Breast epithelium (tissue), 4 donors: ENCODE measurements around the gene AGPAT2. TPM values are rescaled to one million over a fixed set of nuclear protein-coding genes. Genes with fewer than 3 reads are reported as not detected.
A peak's percentile ranks its signal among the peaks of the same experiment; 100 is the strongest.

ENCODE experiments used
- DNase-seq, 2 donors: peaks; one replicate each; pipeline ENCODE4 v3.0.0-alpha.2; 2019; ENCODE audit warnings: low spot score in 2 of 2
- H3K27ac ChIP-seq, 2 donors: fragments of 200-600 bp; sonication (generic) in 1 of 2; one replicate each; pipeline ENCODE4 v1.5.1; 2016 to 2019; ENCODE audit warnings: mild to moderate bottlenecking in 1 of 2
- H3K27me3 ChIP-seq, 2 donors: fragments of 200-600 bp; sonication (generic) in 1 of 2; one replicate each; pipeline versions ENCODE4 v1.5.1 to v1.6.0; 2017 to 2019; ENCODE audit warnings: control low read depth in 1 of 2, mild to moderate bottlenecking in 1 of 2
- H3K36me3 ChIP-seq: fragments of 200-600 bp; one replicate; pipeline ENCODE4 v1.5.1; 2019
- H3K4me1 ChIP-seq, 2 donors: fragments of 200-600 bp; sonication (generic); one replicate each; pipeline ENCODE4 v1.5.1; 2016 to 2019; ENCODE audit warnings: control low read depth in 1 of 2
- H3K4me3 ChIP-seq, 3 donors: fragments of 200-600 bp; sonication (generic); 1 replicate in 2 of 3; 2 replicates in 1 of 3; pipeline ENCODE4 v1.5.1; 2016 to 2019; ENCODE audit warnings: mild to moderate bottlenecking in 3 of 3, moderate library complexity in 2 of 3
- H3K9me3 ChIP-seq, 2 donors: fragments of 200-600 bp; sonication (generic) in 1 of 2; one replicate each; pipeline ENCODE4 v1.5.1; 2016 to 2019; ENCODE audit warnings: control low read depth in 1 of 2
- POLR2A ChIP-seq: fragments of 450-650 bp; IDR thresholded peaks from one replicate; pipeline ENCODE4 v1.6.1; 2016; ENCODE audit warnings: antibody characterized with exemption, mild to moderate bottlenecking, moderate library complexity
- POLR2AphosphoS5 ChIP-seq, 3 donors: sonication (generic); formaldehyde crosslinking; IDR thresholded peaks; one replicate each; pipeline ENCODE4 v1.6.1; 2017; ENCODE audit warnings: antibody characterized with exemption in 3 of 3
- intact Hi-C: fragments of 100-400 bp; cut with DNase I; formaldehyde crosslinking; loops from one replicate; pipeline ENCODE4 v1.15.1; 2023; ENCODE audit warnings: low total_unique reads
- total RNA-seq, 3 donors: library from RNA; depleted of rRNA; stranded (reverse); fragments of >200 nt; gene quantifications; one replicate each; pipeline ENCODE4 v1.1.0, GENCODE V29; 2016
- TF ChIP-seq, protein P1 (sequence below), 3 donors: fragments of 450-650 bp; IDR thresholded peaks; one replicate each; pipeline ENCODE4 v1.5.1; 2016 to 2017; ENCODE audit warnings: antibody characterized with exemption in 3 of 3, mild to moderate bottlenecking in 3 of 3, moderate library complexity in 3 of 3

Gene AGPAT2
- total RNA-seq, 3 donors from 2014 or later, result 106 to 551 (median 110) TPM

DNA sequence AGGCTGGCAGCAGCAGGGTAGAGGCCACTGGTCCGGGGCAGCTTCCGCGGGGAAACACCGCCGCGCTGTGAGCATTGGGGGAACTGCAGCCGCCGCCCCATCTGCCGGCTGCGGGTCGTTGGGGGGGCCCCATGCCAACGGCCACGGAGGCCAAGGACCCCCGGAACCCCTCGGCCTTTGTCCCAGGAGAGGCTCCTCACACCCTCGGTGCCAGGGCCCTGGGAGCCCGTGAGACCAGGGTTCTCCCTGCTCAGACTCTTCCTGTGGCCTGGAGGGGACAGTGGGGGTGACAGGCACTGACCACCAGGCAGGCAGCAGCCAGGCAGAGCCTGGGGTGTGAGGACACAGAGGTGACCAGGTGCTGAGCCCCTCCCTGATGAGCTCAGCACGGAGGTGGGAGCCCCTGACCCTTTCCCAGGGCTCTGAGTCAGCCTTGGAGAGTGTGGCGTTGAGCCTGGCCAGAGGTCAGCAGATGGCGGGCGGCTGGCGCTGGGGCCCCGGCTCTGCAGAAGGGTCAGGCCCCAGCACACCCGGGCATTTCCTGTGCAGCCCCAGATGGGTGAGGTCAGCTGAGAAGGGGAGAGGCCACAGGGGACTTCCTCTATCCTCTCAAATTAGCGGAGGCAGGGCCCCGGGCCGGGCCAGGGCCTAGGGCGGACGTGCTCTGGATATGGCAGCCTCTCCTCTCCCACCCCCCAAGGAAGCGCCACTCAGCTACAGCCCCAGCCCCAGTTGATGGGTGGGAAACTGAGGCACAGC, 42.5 kb downstream of the AGPAT2 start:
- Histone ChIP-seq H3K9me3 (no peaks in the 10 kb centered on the region), H3K4me3 (peak overlapping the region in 2 of 3 donors; percentile 25 to 56), H3K4me1 (no peaks in the 10 kb centered on the region), H3K36me3 (no peaks in the 10 kb centered on the region), H3K27me3 (peaks cover 0 to 36% of the 10 kb centered on the region in 2 donors), H3K27ac (peak overlapping the region; percentile 25 to 84)
- intact Hi-C loops, result no loop called here
- peak in 2 of 3 donors; percentile 48 to 53 for TF ChIP-seq POLR2AphosphoS5 (IDR thresholded peaks at IDR 0.05)
- TF ChIP-seq, protein P1, sequence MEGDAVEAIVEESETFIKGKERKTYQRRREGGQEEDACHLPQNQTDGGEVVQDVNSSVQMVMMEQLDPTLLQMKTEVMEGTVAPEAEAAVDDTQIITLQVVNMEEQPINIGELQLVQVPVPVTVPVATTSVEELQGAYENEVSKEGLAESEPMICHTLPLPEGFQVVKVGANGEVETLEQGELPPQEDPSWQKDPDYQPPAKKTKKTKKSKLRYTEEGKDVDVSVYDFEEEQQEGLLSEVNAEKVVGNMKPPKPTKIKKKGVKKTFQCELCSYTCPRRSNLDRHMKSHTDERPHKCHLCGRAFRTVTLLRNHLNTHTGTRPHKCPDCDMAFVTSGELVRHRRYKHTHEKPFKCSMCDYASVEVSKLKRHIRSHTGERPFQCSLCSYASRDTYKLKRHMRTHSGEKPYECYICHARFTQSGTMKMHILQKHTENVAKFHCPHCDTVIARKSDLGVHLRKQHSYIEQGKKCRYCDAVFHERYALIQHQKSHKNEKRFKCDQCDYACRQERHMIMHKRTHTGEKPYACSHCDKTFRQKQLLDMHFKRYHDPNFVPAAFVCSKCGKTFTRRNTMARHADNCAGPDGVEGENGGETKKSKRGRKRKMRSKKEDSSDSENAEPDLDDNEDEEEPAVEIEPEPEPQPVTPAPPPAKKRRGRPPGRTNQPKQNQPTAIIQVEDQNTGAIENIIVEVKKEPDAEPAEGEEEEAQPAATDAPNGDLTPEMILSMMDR (IDR thresholded peaks at IDR 0.05), result peak; percentile 53 to 80 (median 78)
- TF ChIP-seq POLR2A, result no peak
- peak in 1 of 2 donors; percentile 78 for DNase-seq

DNA sequence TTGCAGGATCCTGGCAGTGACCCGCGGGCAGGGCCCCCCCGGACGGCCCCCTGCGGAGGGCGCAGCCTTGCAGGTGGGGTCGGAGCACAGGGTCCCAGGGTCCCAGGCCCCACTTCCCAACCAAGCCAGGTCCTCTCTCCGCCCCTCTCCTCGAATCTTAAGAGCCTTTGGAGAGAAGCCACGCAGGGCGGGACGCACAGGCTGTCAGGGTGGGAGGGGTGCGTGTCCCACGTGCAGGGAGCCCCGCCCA, 43.0 kb downstream of the AGPAT2 start:
- no peaks in the 10 kb centered on the region for H3K4me1 ChIP-seq
- H3K27ac ChIP-seq, result peak overlapping the region in 1 of 2 donors; percentile 84
- intact Hi-C loops, result no loop called here
- no peaks in the 10 kb centered on the region for H3K9me3 ChIP-seq
- no peaks in the 10 kb centered on the region for H3K36me3 ChIP-seq
- H3K27me3 ChIP-seq, result peaks cover 0 to 36% of the 10 kb centered on the region in 2 donors
- peak in 1 of 2 donors; percentile 62 for DNase-seq
- peak overlapping the region; percentile 25 to 56 (median 30) for H3K4me3 ChIP-seq
- TF ChIP-seq POLR2A (no peak), POLR2AphosphoS5 (IDR thresholded peaks at IDR 0.05) (no peak)
- TF ChIP-seq, protein P1 (IDR thresholded peaks at IDR 0.05), result no peak

DNA sequence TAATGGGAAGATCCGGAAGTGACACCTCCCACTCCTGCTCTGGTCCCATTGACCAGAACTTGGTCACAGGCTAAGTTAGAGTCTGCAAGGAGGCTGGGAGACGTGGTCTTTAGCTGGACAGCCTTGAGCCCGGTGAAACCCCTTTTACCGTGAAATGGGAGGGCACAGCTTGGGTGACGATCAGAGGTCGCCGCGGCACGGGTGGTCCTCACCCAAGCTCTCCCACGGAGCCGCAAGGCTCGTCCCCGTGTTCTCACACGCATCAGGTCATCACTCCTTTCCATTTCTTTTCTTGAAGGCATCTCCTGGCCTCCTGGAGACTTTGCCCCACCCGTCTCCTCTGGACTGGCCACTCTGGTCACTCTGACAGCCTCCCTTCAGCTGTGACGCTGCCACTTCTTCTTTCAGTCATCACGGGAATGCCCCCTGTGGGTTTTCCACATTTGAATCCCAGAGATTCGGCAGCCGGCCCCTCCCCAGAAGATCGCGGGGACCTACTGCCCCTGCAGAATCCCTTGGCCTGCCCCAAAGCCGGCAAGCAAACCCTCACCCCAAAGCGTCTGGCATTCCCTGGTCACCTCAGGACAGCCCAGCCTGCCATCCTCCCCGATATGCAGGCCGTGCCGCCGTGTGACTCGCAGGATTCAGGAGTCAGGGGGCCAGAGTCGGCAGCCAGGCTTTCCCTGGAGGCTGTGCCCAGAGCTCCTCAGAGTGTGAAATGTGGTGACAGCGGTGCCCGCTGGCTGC, 43.5 kb downstream of the AGPAT2 start:
- no peaks in the 10 kb centered on the region for H3K4me1 ChIP-seq
- no peaks in the 10 kb centered on the region for H3K36me3 ChIP-seq
- peak overlapping the region; percentile 25 to 56 (median 30) for H3K4me3 ChIP-seq
- intact Hi-C loops, result no loop called here
- peak overlapping the region in 1 of 2 donors; percentile 84 for H3K27ac ChIP-seq
- DNase-seq, result no peak
- no peaks in the 10 kb centered on the region for H3K9me3 ChIP-seq
- H3K27me3 ChIP-seq, result peaks cover 0 to 36% of the 10 kb centered on the region in 2 donors
- TF ChIP-seq POLR2A (no peak), POLR2AphosphoS5 (IDR thresholded peaks at IDR 0.05) (no peak)
- TF ChIP-seq, protein P1 (IDR thresholded peaks at IDR 0.05), result no peak

DNA sequence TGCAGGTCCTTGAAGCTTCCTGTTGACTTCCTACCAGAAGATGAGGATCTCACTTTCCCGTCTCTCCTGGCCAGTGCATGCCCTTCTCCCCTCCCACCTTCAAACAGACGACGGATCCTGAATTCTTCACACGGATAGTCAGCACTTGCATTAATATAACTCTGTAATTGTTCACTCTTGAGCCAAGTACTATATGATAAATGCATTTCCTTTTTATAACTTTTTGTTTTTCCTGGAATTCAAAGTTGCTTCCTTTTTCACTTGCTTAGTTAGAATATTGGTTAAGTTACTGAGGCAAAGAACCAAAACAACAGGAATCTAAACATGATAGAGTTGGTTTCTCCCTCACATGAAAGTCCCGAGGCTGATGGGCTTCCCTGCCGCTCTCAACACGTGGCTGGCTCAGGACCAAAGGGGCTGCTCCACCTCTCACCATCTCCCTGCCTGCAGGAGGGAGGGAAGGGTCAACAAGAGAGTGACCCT, 44.8 kb downstream of the AGPAT2 start:
- Histone ChIP-seq H3K4me3 (no peak overlapping the region), H3K27ac (no peak overlapping the region), H3K27me3 (peaks cover 0 to 36% of the 10 kb centered on the region in 2 donors), H3K4me1 (no peaks in the 10 kb centered on the region), H3K9me3 (no peaks in the 10 kb centered on the region), H3K36me3 (no peaks in the 10 kb centered on the region)
- DNase-seq, result no peak
- TF ChIP-seq POLR2AphosphoS5 (IDR thresholded peaks at IDR 0.05) (peak in 1 of 3 donors; percentile 8), POLR2A (no peak)
- intact Hi-C loops, result no loop called here

DNA sequence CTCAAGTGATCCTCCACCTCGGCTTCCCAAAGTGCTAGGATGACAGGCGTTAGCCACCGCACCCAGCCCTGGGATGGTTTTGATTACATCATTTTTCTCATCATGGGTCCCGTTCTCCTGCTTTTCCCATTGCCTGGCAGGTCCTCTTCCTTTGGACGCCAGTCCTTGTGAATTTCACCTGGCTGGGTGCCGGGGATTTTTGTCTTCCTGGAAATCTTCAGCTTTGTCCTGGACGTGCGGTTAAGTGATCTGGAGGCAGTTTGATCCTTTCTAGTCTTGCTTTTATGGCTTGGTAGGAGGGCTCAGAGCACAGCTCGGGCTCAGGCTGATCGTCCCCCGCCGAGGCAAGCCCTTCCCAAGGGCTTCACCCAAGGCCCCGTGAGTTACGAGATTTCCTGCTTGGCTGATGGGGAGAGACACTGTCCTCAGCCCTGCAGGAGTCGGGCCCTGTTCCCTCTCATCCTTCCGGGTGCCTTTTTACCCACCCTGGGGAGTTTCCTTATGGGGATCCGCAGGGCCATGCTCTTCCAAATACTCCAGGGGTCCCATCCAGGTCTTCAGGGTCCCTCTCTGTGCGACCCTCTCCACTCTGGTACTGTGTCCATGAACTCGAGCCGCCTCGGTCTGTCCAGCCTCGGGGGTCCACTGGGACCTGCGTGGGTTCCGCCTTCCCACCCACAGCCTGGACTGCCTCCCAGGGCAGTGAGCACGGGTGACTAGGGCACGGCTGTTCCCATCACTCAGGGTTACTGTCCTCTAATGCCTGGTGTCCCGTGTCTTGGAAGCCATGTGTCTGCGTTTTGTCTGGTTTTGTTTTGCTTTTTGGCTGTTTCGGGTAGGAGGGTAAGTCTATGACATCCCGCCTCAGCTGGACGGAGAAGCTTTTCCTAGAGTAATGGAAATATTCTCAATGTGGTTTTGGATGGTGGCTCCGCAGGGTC, 46.8 kb downstream of the AGPAT2 start:
- Histone ChIP-seq H3K36me3 (no peaks in the 10 kb centered on the region), H3K27me3 (peaks cover 0 to 18% of the 10 kb centered on the region in 2 donors), H3K4me3 (peak overlapping the region in 1 of 3 donors; percentile 30), H3K27ac (peak overlapping the region in 1 of 2 donors; percentile 76), H3K4me1 (no peaks in the 10 kb centered on the region), H3K9me3 (no peaks in the 10 kb centered on the region)
- no peak for DNase-seq
- intact Hi-C loops, result loop anchor here (1.0 kb wide), 1 partner anchor 16 kb away; no protein-coding TSS in a partner anchor
- TF ChIP-seq, protein P1 (IDR thresholded peaks at IDR 0.05), result no peak
- TF ChIP-seq POLR2AphosphoS5 (IDR thresholded peaks at IDR 0.05) (no peak), POLR2A (no peak)
